K562 (cell line): ENCODE measurements around the gene TMEM181. TPM values are rescaled to one million over a fixed set of nuclear protein-coding genes. Genes with fewer than 3 reads are reported as not detected.

Experiments used
- ARID1B ChIP-seq: fragments of 450-650 bp; IDR thresholded peaks from 2 replicates; pipeline ENCODE4 v1.6.1; 2016; ENCODE audit warnings: antibody characterized with exemption, mild to moderate bottlenecking, inconsistent platforms
- ASH1L ChIP-seq: fragments of 450-650 bp; IDR thresholded peaks from 2 replicates; pipeline ENCODE4 v1.6.1; 2018; ENCODE audit warnings: borderline replicate concordance, mild to moderate bottlenecking, low read depth; ENCODE audit not compliant: partially characterized antibody
- FOXA1 ChIP-seq: fragments of 450-650 bp; IDR thresholded peaks from 2 replicates; pipeline ENCODE4 v1.6.1; 2016; ENCODE audit warnings: mild to moderate bottlenecking, borderline replicate concordance
- RBM34 ChIP-seq: fragments of 200-400 bp; formaldehyde crosslinking; IDR thresholded peaks from 2 replicates; pipeline ENCODE4 v1.6.1; 2018; ENCODE audit warnings: low read length, borderline replicate concordance; ENCODE audit not compliant: insufficient read depth
- STAT5A ChIP-seq: IDR thresholded peaks from 2 replicates; pipeline ENCODE4 v1.6.1; 2012; ENCODE audit warnings: low read length, inconsistent platforms, borderline replicate concordance
- TAF1 ChIP-seq: IDR thresholded peaks from 2 replicates; pipeline ENCODE4 v1.6.1; 2011; ENCODE audit warnings: mild to moderate bottlenecking, low read length, moderate library complexity; ENCODE audit not compliant: insufficient read depth, control insufficient read depth, severe bottlenecking; ENCODE audit errors: extremely low read depth
- ZEB2 ChIP-seq: fragments of 450-650 bp; IDR thresholded peaks from 2 replicates; pipeline ENCODE4 v1.6.1; 2016
- ZNF133 ChIP-seq: fragments of 250-450 bp; sonication (Bioruptor Pico); IDR thresholded peaks from 2 replicates; pipeline ENCODE4 v1.4.0; 2020; ENCODE audit warnings: mild to moderate bottlenecking
- ZNF444 ChIP-seq: fragments of 250-450 bp; sonication (Bioruptor Pico); IDR thresholded peaks from 2 replicates; pipeline ENCODE4 v1.4.0; 2020; ENCODE audit warnings: mild to moderate bottlenecking, moderate library complexity
- ZNF830 ChIP-seq: fragments of 250-450 bp; sonication (Bioruptor Pico); IDR thresholded peaks from 2 replicates; pipeline ENCODE4 v1.5.0; 2021; ENCODE audit warnings: mild to moderate bottlenecking
- polyA plus RNA-seq, 8 experiments: library from polyadenylated mRNA; depleted of rRNA in 4 of 8; stranded (reverse) in 5 of 8; unstranded in 3 of 8; fragments of >200 nt; fragmentation: Nextera tagmentation in 2 of 8; fragmentation: Illumina TruSeq in 1 of 8; extraction: Ambion mirVana in 2 of 8; extraction: Trizol in 1 of 8; gene quantifications; 2 replicates each; pipeline versions ENCODE4 v1.2.1 to v1.2.3, GENCODE V29; 2011 to 2014; ENCODE audit warnings: inconsistent platforms in 1 of 8, missing spikeins in 1 of 8
- total RNA-seq, 7 experiments: library from RNA; depleted of rRNA in 6 of 7; stranded (reverse); fragments of >200 nt in 6 of 7; fragmentation: Illumina TruSeq in 2 of 7; extraction: Trizol in 2 of 7; gene quantifications; 2 replicates each; pipeline versions ENCODE4 v1.2.1 to v1.2.3, GENCODE V29; 2011 to 2021; ENCODE audit warnings: low replicate concordance in 1 of 7
- TF ChIP-seq, protein P1 (sequence below), 2 experiments: fragments of 450-650 bp in 1 of 2; sonication (generic) in 1 of 2; formaldehyde crosslinking in 1 of 2; IDR thresholded peaks; 2 replicates each; pipeline versions ENCODE4 v1.7.1 to v1.9.0; 2016 to 2022; ENCODE audit warnings: inconsistent platforms in 1 of 2, mild to moderate bottlenecking in 1 of 2, missing genetic modification reagents in 1 of 2
- TF ChIP-seq, protein P2 (sequence below): fragments of 450-650 bp; IDR thresholded peaks from 2 replicates; pipeline ENCODE4 v1.6.1; 2016; ENCODE audit warnings: low read depth, mild to moderate bottlenecking, moderate library complexity
- TF ChIP-seq, protein P3 (sequence below): fragments of 450-650 bp; IDR thresholded peaks from 2 replicates; pipeline ENCODE4 v1.6.1; 2016

Gene TMEM181
- total and polyA plus RNA-seq, 9 of the 15 experiments (the other 6 are each of a cell fraction or from before 2014, with no cell fraction given), result 5.6 to 27.2 (median 19.9) TPM

DNA sequence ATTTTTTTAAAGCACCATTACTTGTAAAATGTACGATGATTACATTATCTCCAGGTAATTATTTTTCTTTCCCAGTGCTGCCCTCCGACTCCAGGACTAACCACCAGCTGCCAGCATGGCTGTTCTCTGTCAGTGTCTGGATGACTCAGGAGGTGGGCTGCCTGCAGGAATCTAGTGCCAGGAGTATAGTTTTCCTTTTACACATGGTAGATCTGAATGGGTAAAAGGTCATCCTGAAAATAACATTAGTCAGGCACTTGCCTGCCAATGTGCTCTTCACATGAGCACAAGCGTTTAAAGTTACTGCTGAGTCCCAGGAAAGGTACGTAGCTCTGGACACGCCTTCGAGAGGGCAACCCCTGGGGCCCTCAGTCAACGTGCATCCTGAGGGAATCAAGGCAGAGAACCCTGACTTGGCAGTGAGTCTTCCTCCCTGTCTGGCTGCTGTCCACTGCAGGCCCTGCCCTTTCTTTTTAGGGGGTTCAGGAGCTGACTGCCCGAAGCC is 82.3 kb downstream of the TMEM181 start (continued):
- TF ChIP-seq, protein P1, sequence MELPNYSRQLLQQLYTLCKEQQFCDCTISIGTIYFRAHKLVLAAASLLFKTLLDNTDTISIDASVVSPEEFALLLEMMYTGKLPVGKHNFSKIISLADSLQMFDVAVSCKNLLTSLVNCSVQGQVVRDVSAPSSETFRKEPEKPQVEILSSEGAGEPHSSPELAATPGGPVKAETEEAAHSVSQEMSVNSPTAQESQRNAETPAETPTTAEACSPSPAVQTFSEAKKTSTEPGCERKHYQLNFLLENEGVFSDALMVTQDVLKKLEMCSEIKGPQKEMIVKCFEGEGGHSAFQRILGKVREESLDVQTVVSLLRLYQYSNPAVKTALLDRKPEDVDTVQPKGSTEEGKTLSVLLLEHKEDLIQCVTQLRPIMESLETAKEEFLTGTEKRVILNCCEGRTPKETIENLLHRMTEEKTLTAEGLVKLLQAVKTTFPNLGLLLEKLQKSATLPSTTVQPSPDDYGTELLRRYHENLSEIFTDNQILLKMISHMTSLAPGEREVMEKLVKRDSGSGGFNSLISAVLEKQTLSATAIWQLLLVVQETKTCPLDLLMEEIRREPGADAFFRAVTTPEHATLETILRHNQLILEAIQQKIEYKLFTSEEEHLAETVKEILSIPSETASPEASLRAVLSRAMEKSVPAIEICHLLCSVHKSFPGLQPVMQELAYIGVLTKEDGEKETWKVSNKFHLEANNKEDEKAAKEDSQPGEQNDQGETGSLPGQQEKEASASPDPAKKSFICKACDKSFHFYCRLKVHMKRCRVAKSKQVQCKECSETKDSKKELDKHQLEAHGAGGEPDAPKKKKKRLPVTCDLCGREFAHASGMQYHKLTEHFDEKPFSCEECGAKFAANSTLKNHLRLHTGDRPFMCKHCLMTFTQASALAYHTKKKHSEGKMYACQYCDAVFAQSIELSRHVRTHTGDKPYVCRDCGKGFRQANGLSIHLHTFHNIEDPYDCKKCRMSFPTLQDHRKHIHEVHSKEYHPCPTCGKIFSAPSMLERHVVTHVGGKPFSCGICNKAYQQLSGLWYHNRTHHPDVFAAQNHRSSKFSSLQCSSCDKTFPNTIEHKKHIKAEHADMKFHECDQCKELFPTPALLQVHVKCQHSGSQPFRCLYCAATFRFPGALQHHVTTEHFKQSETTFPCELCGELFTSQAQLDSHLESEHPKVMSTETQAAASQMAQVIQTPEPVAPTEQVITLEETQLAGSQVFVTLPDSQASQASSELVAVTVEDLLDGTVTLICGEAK (IDR thresholded peaks at IDR 0.05), result no peak
- TF ChIP-seq, protein P1 (CRISPR knock-in tag; IDR thresholded peaks at IDR 0.05), result no peak
- TF ChIP-seq STAT5A, result no peak
- TF ChIP-seq ZNF133 (CRISPR knock-in tag), result no peak
- TF ChIP-seq TAF1, result no peak
- TF ChIP-seq, protein P2, sequence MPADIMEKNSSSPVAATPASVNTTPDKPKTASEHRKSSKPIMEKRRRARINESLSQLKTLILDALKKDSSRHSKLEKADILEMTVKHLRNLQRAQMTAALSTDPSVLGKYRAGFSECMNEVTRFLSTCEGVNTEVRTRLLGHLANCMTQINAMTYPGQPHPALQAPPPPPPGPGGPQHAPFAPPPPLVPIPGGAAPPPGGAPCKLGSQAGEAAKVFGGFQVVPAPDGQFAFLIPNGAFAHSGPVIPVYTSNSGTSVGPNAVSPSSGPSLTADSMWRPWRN, result no peak
- TF ChIP-seq ZNF444, result no peak
- TF ChIP-seq ZNF830 (CRISPR knock-in tag), result no peak
- no peak for TF ChIP-seq FOXA1
- TF ChIP-seq, protein P3, sequence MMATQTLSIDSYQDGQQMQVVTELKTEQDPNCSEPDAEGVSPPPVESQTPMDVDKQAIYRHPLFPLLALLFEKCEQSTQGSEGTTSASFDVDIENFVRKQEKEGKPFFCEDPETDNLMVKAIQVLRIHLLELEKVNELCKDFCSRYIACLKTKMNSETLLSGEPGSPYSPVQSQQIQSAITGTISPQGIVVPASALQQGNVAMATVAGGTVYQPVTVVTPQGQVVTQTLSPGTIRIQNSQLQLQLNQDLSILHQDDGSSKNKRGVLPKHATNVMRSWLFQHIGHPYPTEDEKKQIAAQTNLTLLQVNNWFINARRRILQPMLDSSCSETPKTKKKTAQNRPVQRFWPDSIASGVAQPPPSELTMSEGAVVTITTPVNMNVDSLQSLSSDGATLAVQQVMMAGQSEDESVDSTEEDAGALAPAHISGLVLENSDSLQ, result no peak
- no peak for TF ChIP-seq ASH1L
- TF ChIP-seq ARID1B, result no peak
- TF ChIP-seq ZEB2, result no peak
- no peak for TF ChIP-seq RBM34
